Hindlimb muscle (tissue), 1 donor: ENCODE measurements around the gene MME. TPM values are rescaled to one million over a fixed set of nuclear protein-coding genes. Genes with fewer than 3 reads are reported as not detected.
"Not testable (repeated sequence)": the region's sequence is repeated elsewhere in the genome, so short reads cannot be mapped to it uniquely, and the experiment has no call there.

Source experiments
- DNase-seq: peaks from one replicate; pipeline ENCODE4 v3.0.0-alpha.2; 2013
- polyA plus RNA-seq: library from polyadenylated mRNA; unstranded; fragments of 120-200 nt; gene quantifications from one replicate; pipeline ENCODE4 v1.2.1, GENCODE V29; 2013; ENCODE audit not compliant: insufficient read length

Gene MME
- polyA plus RNA-seq, 1 donor = 5.3 TPM

DNA sequence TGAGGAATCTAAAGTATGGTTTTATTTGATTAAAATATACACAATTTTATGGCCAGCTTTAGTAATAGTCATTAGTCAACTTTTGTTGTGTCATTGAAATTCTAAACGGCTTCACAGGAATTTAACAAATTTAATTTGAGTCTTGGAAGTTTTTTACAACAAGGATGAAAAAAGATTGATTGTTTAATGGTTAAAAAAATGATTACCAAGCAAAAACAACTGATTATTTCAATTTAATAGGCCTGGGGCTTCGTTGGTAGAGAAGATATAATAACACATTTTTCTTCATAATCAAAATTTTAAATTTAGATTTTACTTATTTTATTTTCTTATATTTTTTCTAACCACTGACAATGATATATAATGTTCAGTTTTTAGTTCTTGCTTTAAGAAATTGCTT, 4.4 kb downstream of the MME start:
- no peak for DNase-seq

DNA sequence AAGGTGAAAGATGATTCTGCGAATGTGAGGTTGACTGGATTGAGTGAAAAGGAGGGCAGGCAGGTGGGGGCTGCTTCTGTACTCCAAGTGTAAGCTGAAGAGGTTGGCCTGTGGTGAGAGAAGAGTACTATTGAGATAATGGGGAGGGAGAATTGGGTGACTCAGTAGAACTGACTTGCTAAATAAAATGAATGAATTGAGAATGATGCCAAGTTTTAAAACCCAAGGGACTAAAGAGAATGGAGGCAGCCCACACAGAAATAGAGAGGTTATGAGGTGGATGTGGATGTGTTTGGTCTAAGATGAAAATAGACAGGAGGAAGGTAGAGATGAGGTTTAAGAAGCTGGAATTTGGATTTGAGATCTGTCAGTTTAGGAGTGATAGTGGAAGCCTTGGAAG, 5.9 kb downstream of the MME start:
- DNase-seq = no peak

DNA sequence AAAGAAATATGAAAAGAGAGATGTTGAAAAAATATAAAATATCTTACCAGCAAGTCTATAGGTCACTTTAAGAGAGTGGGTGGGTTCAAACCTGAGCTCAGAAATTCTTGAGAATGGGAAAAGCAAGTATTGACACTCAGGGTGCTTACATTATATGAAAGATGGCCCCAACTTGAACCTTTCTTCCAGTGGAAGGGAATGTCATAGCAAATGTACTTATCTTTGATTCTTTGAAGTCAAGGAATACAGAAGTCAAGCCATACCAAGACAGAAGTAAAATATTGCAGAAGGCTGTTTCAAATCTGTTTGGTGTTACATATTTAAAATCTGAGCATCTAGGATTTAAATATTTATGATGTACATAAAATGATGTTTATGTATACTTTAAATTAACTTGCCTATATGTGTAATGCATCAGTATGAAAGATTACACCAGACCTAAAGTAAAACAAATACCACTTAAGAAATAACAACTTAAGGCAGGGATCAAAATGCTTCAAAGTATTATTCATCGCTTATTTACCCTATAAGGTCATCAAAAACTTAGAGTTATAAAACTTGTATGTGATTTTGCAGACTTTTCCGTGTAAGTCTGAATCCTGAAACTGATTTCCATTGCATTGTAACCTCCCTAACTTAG, 8.7 kb downstream of the MME start:
- DNase-seq = no peak

DNA sequence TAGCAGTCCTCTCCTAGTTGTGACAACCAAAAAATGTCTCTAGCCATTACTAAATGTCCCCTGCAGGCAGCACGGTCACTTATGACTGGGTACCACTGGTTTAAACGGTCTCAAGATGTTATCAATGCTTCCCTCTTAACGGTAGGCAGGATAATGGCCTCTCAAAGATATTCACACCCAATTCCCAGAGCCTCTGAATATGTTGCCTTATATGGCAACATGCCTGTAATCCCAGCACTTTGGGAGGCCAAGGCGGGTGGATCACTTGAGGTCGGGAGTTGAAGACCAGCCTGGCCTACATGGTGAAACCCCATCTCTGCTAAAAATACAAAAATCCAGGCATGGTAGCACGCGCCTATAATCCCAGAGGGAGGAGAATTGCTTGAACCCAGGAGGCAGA, 9.4 kb downstream of the MME start:
- DNase-seq = no peak

DNA sequence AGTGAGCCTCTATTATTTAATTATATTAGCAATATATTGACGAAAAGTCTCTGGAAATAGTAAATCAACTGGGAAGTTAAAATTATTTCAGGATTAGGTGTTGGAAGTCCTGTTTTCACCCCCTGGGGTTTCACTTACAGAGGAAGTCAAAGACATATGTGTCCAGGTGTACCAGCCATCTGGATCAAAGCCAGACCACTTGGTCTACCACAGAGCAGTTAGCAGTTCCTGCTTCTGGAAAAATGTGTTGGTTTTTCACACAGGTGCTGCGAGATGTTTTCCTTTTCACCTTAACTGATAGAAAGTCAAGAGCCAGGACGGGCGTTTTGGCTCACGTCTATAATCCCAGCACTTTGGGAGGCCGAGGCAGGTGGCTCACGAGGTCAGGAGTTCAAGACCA, 13.1 kb downstream of the MME start:
- no peak for DNase-seq

DNA sequence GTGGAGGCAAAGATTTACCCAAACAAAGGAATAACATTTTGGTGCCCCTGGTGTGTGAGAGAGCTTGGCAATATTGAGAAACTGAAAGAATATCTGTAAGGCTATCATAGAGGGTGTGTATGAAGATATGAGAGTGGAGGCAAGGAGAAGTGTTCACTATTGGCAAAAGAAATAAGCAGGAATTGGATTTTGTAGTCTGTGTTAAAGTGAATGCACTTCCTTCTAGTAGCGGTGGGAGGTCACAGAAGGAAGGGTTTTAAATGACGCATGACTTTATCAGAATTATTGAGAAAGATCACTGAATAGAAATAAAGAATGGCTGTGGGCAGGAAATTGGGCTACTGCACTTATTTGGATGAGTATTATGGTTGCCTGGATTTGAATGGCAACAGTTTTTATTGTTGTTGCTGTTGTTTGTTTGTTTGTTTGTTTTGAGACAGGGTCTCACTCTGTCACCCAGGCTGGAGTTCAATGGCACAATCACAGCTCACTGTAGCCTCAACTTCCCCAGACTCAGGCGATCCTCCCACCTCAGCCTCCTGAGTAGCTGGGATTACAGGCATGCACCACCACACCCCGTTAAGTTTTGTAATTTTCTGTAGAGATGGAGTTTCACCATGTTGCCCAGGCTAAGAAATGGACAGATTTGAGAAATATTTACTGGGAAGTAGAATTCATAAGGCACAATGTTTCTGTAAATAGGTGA, 16.3 kb downstream of the MME start:
- DNase-seq = no peak

DNA sequence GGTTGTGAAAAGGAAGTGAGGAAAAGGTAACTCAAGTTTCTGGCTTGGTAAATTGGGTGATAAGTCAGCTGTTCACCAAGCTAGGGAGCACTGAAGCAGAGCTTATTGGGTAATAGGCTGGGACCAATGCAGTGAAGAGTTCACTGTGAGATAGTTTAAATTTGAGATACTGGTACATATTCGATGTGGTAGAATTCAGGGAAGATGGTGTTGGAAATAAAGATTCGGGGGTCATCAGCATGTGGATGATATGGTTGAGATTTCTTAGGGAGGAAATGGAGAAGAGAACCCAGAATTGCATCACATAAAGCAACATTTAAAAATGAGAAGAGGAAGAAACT, 16.9 kb downstream of the MME start:
- DNase-seq = no peak

DNA sequence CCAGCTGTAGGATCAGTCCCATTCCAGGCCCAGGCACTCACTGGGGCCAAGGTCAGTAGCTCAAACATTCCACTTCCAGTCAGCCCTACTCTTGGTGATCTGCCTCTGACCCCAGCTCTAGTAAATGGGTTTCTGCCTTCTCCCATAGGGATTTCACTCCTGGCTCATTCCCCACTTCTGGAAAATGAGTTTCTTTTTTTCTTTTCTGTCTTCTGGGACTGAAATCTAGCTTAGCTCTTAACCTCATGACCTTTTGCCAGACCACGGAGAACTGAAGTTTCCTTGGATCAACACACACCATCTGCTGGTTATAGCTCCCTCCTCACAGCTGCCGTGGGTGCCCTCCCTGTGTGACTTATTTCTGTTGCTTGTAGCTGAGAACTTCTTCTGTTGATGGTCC, 21.3 kb downstream of the MME start:
- no peak for DNase-seq

DNA sequence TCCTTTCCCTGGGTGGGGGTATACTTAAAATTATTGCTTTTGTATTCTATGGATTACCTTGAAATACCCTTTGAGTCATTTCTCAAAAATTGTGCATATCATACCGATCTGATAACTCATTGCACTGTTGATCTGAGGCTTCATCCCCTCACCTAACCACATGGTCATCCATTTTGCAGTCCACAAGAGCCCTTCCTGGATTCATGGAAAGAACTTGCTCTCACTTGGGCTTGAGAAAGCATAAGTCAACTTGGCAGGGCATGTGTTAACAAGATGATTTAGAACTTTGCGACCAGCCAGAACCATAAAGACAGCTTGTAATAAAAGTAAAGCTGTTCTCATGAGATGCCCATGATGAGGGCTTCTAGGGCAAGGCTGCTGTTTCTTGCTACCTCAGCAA, 22.2 kb downstream of the MME start:
- no peak for DNase-seq

DNA sequence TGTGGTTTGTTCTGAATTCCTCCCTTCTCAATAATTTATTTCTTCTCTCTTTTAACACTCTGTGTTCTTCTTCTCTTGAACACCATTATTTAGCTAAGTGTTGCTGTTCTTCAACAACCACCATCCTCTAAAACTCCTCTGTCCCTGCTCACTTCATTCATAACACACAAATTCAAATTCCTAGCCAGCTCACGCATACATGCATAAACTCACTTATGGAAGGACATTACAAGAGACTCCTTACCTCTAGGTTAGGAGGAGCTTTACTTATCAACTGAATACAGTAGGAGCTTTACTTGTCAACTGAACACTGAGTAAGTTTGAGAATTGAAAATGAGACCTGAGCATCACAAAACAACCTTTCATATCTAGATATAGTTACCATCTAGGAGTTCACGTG, 23.6 kb downstream of the MME start:
- DNase-seq = no peak

DNA sequence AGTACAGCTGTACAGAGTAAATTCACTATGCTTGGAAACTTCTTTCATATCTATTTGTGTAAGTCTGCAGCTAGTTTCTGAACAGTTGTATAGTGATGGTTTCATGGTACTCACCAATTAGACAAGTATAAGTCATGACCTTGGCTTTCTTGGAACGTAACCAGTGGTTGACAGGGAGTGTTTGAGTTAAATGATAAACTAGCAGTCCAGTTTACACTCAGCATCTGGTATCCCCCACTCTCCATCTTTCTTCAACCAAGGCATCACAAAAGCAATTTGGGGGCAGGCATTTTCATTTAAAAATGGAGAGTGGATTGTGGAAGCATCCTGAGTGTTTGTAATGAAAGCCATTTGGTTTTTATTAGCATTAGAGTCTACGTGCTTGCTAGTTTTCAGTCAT, 26.0 kb downstream of the MME start:
- no peak for DNase-seq

DNA sequence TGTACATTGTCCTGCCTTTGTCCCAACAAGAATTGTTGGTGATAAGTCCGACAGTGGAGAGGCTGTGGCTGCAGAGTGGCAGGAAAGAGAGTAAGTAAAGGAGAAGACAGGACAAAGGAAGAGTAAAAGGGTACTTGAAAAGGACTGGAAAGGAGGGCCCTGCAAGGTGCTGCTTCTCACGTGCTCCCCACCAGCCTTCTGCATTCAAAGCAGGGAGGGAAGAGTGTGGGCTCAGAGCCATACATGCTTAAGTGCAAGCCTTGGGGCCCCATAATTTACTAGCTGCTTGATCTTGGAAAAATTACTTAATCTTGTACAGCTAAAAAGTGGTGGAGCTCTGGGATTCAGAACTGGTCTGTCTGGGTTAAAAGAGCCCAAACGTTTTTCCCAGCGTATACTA, 29.9 kb downstream of the MME start:
- no peak for DNase-seq

DNA sequence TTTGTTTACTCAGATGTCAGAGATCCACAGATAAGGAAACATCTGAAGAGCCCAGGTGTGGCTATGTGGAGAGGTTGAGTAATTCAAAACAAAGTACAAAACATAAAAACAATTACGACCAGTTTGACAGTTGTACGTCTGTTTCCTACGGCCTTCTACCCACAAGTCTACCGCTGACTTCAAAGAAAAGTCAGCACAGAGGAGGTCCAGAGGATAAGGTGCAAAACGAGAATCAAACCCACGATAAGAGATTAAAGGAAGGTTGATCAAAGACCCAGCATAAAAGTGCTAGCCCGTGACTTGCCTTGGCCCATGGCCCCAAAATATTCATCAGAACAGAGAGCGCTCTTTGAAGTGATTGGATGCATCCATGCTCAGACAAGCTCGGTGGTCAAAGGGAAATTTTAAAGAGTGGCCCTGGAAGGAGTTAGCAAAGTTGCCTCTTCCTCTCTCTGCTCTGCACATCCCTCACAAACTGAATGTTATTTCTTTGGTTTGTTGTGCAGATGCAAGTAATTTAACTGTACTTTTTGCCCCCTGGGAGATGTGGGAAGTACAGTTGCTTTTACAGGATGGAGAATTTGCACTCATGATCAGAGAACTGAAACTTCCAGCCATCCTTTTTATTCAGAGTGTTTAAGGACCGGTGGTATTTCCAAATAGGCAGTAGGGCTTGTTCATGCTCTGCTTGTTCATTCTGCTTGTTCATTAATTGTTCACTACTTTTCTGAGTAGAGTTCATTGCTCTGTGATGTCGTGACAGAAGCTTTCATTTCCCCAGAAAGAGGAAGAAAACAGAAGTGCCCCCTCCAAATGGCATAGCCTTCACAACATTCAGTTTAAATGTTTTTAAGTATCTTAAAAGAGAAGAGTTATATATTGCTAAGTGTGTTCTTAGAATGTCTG, 31.1 kb downstream of the MME start:
- DNase-seq = no peak

DNA sequence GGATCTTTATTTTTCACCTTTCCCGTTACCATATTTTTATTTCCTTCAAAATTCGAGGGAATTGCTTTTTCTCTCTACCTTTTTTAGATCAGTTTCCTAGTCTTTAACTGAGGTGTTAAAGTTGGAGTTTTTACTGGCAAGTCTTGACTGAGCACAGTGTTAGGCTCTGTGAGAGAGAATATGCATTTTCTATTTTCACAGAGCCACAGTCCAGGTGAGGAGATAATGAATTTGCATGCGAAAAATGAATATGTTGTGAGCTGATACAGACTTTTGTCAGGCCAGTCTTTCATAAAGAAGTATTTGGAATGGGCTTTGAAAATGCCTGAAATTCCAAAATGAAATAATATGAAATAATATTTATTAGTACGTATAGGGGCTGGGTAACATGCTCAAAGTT, 31.9 kb downstream of the MME start:
- no peak for DNase-seq

DNA sequence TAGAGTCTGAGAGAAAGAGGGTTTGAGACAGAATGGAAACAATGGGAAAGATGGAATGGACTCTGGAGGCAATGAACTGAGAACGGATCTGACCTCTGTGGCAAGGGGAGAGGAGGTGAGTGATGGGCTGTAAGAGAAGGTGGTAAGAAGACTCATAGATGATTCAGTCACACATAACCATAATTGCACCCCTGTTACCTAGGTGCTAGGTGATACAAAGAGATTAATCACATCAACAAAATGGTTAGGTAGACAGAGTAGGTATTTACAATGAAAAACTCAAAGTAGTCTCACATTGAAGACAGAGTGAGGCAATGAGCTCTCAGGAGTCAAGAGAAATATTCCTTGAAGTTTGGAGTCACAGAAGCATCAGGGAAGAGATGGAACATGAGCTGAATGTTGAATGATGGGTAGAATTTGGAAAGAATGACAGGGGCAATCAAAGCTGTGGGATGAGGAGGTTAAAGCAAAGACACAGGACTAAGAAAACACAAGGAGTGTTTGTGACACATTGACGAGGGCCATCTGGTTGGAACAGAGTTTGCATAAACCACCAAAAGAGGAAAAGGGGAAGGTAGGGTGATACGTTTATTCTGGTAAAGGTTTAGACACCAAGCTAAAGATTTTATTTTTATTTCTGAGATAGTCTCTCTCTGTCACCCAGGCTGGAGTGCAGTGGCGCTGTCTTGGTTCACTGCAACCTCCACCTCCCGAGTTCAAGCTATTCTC, 32.7 kb downstream of the MME start:
- DNase-seq = no peak

DNA sequence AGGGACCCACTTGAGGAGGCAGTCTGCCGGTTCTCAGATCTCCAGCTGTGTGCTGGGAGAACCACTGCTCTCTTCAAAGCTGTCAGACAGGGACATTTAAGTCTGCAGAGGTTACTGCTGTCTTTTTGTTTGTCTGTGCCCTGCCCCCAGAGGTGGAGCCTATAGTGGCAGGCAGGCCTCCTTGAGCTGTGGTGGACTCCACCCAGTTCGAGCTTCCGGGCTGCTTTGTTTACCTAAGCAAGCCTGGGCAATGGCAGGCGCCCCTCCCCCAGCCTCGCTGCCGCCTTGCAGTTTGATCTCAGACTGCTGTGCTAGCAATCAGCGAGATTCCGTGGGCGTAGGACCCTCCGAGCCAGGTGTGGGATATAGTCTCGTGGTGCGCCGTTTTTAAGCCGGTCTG, 44.6 kb downstream of the MME start:
- DNase-seq = not testable (repeated sequence)

DNA sequence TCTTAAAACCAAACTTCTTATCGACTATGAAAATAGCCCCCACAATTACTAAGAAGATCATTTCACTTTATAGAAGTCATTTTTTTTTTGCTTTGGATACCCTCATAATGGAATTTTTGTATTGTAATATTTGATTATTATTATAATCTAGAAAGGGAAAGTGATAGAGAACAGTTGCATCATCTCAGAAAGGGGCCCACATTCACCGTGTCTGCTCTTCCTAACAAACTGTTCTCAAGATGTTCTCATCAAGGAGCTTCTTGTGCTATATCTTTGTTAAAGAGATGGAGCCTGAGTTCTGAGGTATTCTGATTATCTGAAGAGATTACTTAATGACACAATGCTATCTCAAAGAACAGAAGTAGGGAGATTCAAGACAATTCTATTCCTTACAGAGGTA, 49.3 kb downstream of the MME start:
- no peak for DNase-seq

DNA sequence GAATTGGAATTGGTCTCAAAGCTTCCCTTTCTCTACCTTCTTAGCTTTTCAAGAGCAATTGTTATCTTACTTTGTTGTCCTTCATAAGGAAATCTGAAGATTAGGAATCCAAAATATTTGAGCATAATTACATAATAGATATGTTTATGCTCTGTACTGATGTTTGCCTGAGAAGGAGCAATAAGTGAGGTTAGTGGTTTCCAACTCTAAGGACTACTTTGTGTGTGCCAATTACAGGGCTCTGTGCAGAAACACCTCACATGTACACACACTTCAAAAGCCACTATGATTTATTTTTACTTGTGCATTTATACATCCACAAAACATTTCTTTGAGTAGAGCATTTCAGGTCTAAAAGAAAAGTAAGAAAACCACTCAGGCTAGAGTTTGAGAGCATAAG, 49.9 kb downstream of the MME start:
- DNase-seq = no peak

DNA sequence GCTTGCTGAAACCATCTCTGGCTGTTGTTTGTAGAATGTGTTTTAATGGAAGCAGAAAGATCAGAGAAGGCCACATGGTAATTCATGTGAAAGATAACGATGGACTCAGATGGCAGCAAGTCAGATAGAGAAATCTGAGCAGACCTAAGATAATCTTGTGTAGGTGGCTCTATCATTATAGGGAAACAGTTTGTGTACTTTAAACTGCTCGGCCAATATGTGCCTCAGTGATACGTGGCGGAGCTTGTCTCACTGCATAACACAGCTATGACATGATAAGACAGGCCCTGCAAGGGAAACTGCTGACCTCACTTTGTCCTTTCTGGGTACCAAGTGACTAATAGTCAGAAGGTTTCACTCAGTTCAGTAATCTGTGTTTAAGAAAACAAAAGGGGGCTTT, 51.0 kb downstream of the MME start:
- no peak for DNase-seq

DNA sequence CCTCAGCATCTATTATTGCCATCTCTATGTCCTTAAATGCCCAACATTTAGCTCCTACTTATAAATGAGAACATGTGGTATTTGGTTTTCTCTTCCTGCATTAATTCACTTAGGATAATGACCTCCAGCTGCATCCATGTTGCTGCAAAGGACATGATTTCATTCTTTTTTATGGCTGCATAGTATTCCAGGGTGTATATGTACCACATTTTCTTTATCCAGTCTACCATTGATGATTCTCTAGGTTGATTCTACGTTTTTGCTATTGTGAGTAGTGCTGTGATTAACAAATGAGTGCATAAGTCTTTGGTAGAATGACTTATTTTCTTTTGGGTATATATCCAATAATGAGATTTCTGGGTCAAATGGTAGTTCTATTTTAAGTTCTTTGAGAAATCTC, 54.2 kb downstream of the MME start:
- DNase-seq = not testable (repeated sequence)

DNA sequence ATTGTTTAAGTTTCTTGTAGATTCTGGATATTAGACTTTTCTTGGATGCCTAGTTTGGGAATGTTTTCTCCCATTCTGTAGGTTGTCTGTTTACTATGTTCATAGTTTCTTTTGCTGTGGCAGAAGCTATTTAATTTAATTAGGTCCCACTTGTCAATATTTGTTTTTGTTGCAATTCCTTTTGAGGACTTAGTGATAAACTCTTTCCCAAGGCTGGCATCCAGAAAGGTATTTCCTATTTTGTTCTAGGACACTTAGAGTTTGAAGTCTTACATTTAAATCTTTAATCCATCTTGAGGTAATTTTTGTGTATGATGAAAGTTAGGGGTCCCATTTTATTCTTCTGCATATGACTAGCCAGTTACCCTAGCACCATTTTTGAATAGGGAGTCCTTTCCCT, 54.9 kb downstream of the MME start:
- no peak for DNase-seq

DNA sequence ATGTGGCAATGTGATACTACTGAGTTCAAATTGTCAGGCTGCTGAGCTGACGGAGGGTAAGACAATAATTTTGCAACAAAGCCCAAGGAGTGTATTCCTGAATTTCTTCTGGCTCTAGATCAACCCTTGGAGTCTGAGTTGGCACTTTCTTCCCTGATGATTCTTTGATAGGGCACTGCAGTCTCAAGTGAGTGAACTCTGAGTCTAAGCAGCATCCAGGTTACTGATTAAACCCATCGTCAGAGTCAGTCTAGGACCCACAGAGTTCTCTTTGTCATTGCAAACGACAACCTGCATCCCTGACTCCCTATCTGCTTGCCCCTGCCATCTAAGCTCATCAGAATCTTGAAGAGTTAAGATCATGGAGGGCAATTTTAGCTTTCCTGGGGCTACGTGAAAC, 58.6 kb downstream of the MME start:
- DNase-seq = no peak

DNA sequence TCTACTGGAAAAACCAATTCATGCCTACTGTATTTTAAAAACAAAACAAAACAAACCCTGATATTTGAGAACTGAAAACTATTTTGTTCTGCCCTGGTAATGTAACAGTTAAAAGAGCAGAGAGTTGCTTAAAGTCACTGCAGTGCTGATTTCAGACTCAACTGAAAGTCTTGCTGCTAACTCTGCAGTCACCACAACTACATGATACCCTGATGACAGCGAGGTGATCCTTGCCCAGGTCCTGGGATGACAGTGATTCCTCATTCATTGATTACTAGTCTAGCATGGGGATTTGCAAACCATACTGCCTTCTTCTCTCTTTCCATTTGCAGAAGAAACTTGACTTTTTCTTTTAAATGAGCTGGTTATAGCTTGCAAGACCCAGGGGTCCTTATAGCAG, 67.5 kb downstream of the MME start:
- DNase-seq = no peak
